ENCODE data around the gene ATP6V1G1.

Gene ATP6V1G1

DNA sequence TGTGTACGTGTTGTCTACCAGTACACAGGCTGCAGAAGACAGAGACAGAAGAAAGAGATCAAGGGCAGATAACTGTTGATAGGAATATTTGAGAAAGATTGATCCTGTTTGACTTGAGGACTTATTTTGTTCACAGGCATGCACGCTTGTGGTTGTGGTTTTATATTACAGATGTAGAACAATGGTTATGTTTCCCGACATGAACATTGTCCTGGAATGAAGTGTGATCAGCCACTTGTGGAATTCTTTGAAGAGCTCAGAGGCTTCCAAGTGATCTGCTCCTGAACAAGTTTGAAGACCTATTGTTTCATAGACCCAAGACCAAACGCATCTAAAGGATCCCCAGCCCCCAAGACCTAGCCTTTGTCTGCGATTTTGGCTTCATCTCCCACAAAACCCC, 56.3 kb downstream of the ATP6V1G1 start:
- Mint-ChIP-seq H3K4me3 (no peak overlapping the region), H3K36me3 (peaks cover 88% of the 10 kb centered on the region), H3K9me3 (peaks cover 7% of the 10 kb centered on the region), H3K4me1 (peaks cover 7% of the 10 kb centered on the region), H3K27me3 (no peaks in the 10 kb centered on the region), H3K27ac (no peak overlapping the region)
- no peak for ATAC-seq
